GM18861 (cell line): ENCODE measurements around the gene PLEKHA6.

ENCODE experiments used
- ATAC-seq: cut with Tn5 transposase; IDR thresholded peaks from one replicate; pipeline ENCODE4 v1.9.1; 2021; ENCODE audit not compliant: unreplicated experiment

The PLEKHA6 gene

GRCh38 chr1:204359474-204360255, at the start of gene PLEKHA6:
PLEKHA6 (minus strand) TSS chr1:204359929; CDS start chr1:204273727, 86,202 bp downstream.
- ATAC-seq = no peak

GRCh38 chr1:204409123-204409522, 49.4 kb upstream of the PLEKHA6 start:
- ATAC-seq = no peak

- ATAC-seq = no peak
Measured at GRCh38 chr1:204408602-204409001, 48.9 kb upstream of the PLEKHA6 start.

GRCh38 chr1:204408074-204408507, 48.4 kb upstream of the PLEKHA6 start:
- no peak for ATAC-seq

- no peak for ATAC-seq
Measured at GRCh38 chr1:204407295-204407971, 47.7 kb upstream of the PLEKHA6 start.

- no peak for ATAC-seq
Measured at GRCh38 chr1:204406621-204407020, 46.9 kb upstream of the PLEKHA6 start.

GRCh38 chr1:204405988-204406387, 46.3 kb upstream of the PLEKHA6 start:
- ATAC-seq = no peak

GRCh38 chr1:204404629-204405028, 44.9 kb upstream of the PLEKHA6 start:
- ATAC-seq = no peak

- no peak for ATAC-seq
Measured at GRCh38 chr1:204402391-204402790, 42.7 kb upstream of the PLEKHA6 start.

- ATAC-seq = no peak
Measured at GRCh38 chr1:204401730-204402129, 42.0 kb upstream of the PLEKHA6 start.

GRCh38 chr1:204400882-204401510, 41.3 kb upstream of the PLEKHA6 start:
- no peak for ATAC-seq

GRCh38 chr1:204398197-204399125, 38.7 kb upstream of the PLEKHA6 start:
- ATAC-seq = peak; percentile 73

- no peak for ATAC-seq
Measured at GRCh38 chr1:204396015-204396583, 36.4 kb upstream of the PLEKHA6 start.

- ATAC-seq = no peak
Measured at GRCh38 chr1:204391629-204392028, 31.9 kb upstream of the PLEKHA6 start.

GRCh38 chr1:204390751-204391466, 31.2 kb upstream of the PLEKHA6 start:
- ATAC-seq = no peak

- no peak for ATAC-seq
Measured at GRCh38 chr1:204385727-204386126, 26.0 kb upstream of the PLEKHA6 start.

GRCh38 chr1:204384636-204385352, 25.1 kb upstream of the PLEKHA6 start:
- ATAC-seq = no peak

- no peak for ATAC-seq
Measured at GRCh38 chr1:204383163-204383904, 23.6 kb upstream of the PLEKHA6 start.

GRCh38 chr1:204382714-204383083, 23.0 kb upstream of the PLEKHA6 start:
- no peak for ATAC-seq
